AG20443 (cell line): ENCODE data around the gene VNN1.
A peak's percentile ranks its signal among the peaks of the same experiment; 100 is the strongest.

Source experiments
- DNase-seq: peaks from one replicate; pipeline ENCODE4 v3.0.0; 2012; ENCODE audit warnings: low spot score, mixed read lengths

VNN1 gene

GRCh38 chr6:132713352-132714134 lies at the start of gene VNN1:
Gene VNN1, minus strand, starts transcription at chr6:132714055. Its CDS starts 20 bp downstream, at chr6:132714035.
- peak; percentile 26 for DNase-seq

- peak; percentile 7 for DNase-seq
These were observed 49.4 kb upstream of the VNN1 start for GRCh38 chr6:132763269-132763668.

- no peak for DNase-seq
These were observed 46.4 kb upstream of the VNN1 start for GRCh38 chr6:132760256-132760655.

- DNase-seq, result no peak
These were observed 44.8 kb upstream of the VNN1 start for GRCh38 chr6:132758689-132759088.

- no peak for DNase-seq
These were observed 38.4 kb upstream of the VNN1 start for GRCh38 chr6:132752255-132752654.

GRCh38 chr6:132751828-132752227 lies 38.0 kb upstream of the VNN1 start:
- DNase-seq, result no peak

- no peak for DNase-seq
These were observed 37.5 kb upstream of the VNN1 start for GRCh38 chr6:132751306-132751705.

GRCh38 chr6:132750455-132751248 lies 36.8 kb upstream of the VNN1 start:
- no peak for DNase-seq

GRCh38 chr6:132749111-132749510 lies 35.3 kb upstream of the VNN1 start:
- DNase-seq, result no peak

- DNase-seq, result no peak
These were observed 34.6 kb upstream of the VNN1 start for GRCh38 chr6:132748446-132748845.

GRCh38 chr6:132746048-132746447 lies 32.2 kb upstream of the VNN1 start:
- no peak for DNase-seq

- no peak for DNase-seq
These were observed 28.6 kb upstream of the VNN1 start for GRCh38 chr6:132742495-132742894.

- DNase-seq, result no peak
These were observed 27.4 kb upstream of the VNN1 start for GRCh38 chr6:132741281-132741680.

GRCh38 chr6:132736239-132736638 lies 22.4 kb upstream of the VNN1 start:
- DNase-seq, result no peak

GRCh38 chr6:132734694-132735236 lies 20.9 kb upstream of the VNN1 start:
- DNase-seq, result peak; percentile 18

GRCh38 chr6:132733814-132734213 lies 20.0 kb upstream of the VNN1 start:
- DNase-seq, result no peak

- DNase-seq, result no peak
These were observed 19.4 kb upstream of the VNN1 start for GRCh38 chr6:132733283-132733682.

GRCh38 chr6:132731086-132731485 lies 17.2 kb upstream of the VNN1 start:
- DNase-seq, result no peak

GRCh38 chr6:132730560-132730959 lies 16.7 kb upstream of the VNN1 start:
- peak; percentile 40 for DNase-seq

- no peak for DNase-seq
These were observed 14.8 kb upstream of the VNN1 start for GRCh38 chr6:132728616-132729015.

GRCh38 chr6:132726608-132726975 lies 12.7 kb upstream of the VNN1 start:
- no peak for DNase-seq

- no peak for DNase-seq
These were observed 12.2 kb upstream of the VNN1 start for GRCh38 chr6:132725947-132726607.

GRCh38 chr6:132725471-132725870 lies 11.6 kb upstream of the VNN1 start:
- DNase-seq, result no peak
